ENCODE measurements around the gene TRANK1. TPM values are rescaled to one million over a fixed set of nuclear protein-coding genes. Genes with fewer than 3 reads are reported as not detected.

TRANK1 gene
- 10 to 100 TPM; 50.3 to 75.6 (median 63.0) TPM for total RNA-seq
- polyA plus RNA-seq, result 10 to 100 TPM in 1 of 3 donors, 1 to 10 TPM in 2; 5.3 to 10.1 (median 6.1) TPM
- long read RNA-seq, donor 1, partial matches to known transcripts, result 5 of 5 reads
- long read RNA-seq, donor 1, other reads (novel, unspliced or antisense), result 0 of 5 reads
- long read RNA-seq, donor 2, result 0 reads

DNA sequence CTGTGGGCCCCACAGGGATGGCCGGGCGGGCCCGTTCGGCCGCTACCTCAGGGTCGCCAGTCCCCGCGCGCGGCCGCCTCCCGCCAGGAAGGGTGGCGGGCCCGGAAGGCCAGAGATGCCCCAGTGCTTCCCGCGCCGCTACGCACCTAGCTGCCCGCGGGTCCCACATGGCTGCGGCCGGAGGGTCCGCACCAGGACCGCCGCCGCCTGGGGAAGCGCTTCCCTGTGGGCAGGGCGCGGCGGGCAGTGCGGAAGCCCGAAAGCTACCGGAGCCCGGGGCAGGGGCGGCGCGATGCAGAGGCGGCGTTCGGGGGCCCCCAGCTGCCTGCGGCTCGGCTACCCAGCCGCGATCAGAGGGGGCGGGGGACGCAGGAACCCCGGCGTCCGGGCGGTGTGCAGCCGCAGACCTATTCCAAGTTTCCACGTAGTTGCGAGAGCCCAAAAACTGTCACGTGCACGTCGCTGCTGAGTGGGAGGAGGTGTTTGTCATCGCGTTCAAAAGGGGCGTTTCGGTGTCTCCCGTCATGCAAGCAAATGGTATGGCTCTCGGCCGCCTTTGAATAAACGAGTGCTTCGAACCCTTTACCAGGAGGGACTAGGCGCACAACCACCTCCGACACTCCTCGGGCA lies at the start of gene TRANK1:
TSS of gene TRANK1 (minus strand) at position 414 of the 630 bp plus-strand sequence. CDS start at position 169, 245 bp downstream.
- peaks cover 0 to 33% (median 17%) of the 10 kb centered on the region in 6 donors for H3K4me1 ChIP-seq
- DNase-seq, result peak; percentile 93
- TF ChIP-seq POLR2AphosphoS5 (IDR thresholded peaks at IDR 0.05) (peak; percentile 74 to 83 (median 82)), POLR2A (IDR thresholded peaks at IDR 0.05) (peak in 1 of 3 donors; percentile 42)
- TF ChIP-seq, protein P1, sequence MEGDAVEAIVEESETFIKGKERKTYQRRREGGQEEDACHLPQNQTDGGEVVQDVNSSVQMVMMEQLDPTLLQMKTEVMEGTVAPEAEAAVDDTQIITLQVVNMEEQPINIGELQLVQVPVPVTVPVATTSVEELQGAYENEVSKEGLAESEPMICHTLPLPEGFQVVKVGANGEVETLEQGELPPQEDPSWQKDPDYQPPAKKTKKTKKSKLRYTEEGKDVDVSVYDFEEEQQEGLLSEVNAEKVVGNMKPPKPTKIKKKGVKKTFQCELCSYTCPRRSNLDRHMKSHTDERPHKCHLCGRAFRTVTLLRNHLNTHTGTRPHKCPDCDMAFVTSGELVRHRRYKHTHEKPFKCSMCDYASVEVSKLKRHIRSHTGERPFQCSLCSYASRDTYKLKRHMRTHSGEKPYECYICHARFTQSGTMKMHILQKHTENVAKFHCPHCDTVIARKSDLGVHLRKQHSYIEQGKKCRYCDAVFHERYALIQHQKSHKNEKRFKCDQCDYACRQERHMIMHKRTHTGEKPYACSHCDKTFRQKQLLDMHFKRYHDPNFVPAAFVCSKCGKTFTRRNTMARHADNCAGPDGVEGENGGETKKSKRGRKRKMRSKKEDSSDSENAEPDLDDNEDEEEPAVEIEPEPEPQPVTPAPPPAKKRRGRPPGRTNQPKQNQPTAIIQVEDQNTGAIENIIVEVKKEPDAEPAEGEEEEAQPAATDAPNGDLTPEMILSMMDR (IDR thresholded peaks at IDR 0.05 in 8 of 11, conservative IDR thresholded peaks at IDR 0.05 in 3 of 11), result no peak
- no peaks in the 10 kb centered on the region for H3K27me3 ChIP-seq (replicated peaks in 1 of 7)
- peaks cover 8 to 27% (median 21%) of the 10 kb centered on the region in 8 donors for H3K9me3 ChIP-seq
- H3K27ac ChIP-seq, result peak within 1 kb of the TSS; percentile 68 to 88 (median 80)
- H3K4me3 ChIP-seq, result peak within 1 kb of the TSS; percentile 69 to 97 (median 82)
- no peaks in the 10 kb centered on the region for H3K36me3 ChIP-seq
- 1 to 3% (median 1%) methylated on average over 26 to 68 of the region's 68 CpGs for WGBS, 5 donors
- intact Hi-C loops (cut with DNase I; ENCODE audit: low total_unique reads), result no loop called here

DNA sequence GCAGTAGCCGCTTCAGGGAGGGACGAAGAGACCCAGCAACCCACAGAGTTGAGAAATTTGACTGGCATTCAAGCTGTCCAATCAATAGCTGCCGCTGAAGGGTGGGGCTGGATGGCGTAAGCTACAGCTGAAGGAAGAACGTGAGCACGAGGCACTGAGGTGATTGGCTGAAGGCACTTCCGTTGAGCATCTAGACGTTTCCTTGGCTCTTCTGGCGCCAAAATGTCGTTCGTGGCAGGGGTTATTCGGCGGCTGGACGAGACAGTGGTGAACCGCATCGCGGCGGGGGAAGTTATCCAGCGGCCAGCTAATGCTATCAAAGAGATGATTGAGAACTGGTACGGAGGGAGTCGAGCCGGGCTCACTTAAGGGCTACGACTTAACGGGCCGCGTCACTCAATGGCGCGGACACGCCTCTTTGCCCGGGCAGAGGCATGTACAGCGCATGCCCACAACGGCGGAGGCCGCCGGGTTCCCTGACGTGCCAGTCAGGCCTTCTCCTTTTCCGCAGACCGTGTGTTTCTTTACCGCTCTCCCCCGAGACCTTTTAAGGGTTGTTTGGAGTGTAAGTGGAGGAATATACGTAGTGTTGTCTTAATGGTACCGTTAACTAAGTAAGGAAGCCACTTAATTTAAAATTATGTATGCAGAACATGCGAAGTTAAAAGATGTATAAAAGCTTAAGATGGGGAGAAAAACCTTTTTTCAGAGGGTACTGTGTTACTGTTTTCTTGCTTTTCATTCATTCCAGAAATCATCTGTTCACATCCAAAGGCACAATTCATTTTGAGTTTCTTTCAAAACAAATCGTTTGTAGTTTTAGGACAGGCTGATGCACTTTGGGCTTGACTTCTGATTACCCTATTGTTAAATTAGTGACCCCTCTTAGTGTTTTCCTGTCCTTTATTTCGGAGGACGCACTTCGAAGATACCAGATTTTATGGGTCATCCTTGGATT lies 48.8 kb upstream of the TRANK1 start, which contains the start of gene MLH1:
TSS of gene MLH1 (plus strand) at position 193 of the 958 bp plus-strand sequence. CDS start at position 223, 30 bp downstream.
- Histone ChIP-seq H3K9me3 (no peaks in the 10 kb centered on the region), H3K36me3 (peaks cover 4 to 39% (median 26%) of the 10 kb centered on the region in 6 donors), H3K4me3 (peak within 1 kb of the TSS; percentile 50 to 78 (median 60)), H3K4me1 (peaks cover 42 to 57% (median 51%) of the 10 kb centered on the region in 6 donors), H3K27ac (peak within 1 kb of the TSS; percentile 94 to 100 (median 99)), H3K27me3 (replicated peaks in 1 of 7) (no peaks in the 10 kb centered on the region)
- TF ChIP-seq POLR2A (IDR thresholded peaks at IDR 0.05) (peak in 1 of 3 donors; percentile 78), POLR2AphosphoS5 (IDR thresholded peaks at IDR 0.05) (peak; percentile 92 to 94 (median 92))
- TF ChIP-seq, protein P1 (IDR thresholded peaks at IDR 0.05 in 8 of 11, conservative IDR thresholded peaks at IDR 0.05 in 3 of 11), result peak in 1 of 11 experiments; percentile 6
- WGBS, 5 donors, result 1 to 2% (median 2%) methylated on average over 33 to 47 of the region's 47 CpGs
- intact Hi-C loops (cut with DNase I; ENCODE audit: low total_unique reads), result no loop called here
- DNase-seq, result peak; percentile 98

DNA sequence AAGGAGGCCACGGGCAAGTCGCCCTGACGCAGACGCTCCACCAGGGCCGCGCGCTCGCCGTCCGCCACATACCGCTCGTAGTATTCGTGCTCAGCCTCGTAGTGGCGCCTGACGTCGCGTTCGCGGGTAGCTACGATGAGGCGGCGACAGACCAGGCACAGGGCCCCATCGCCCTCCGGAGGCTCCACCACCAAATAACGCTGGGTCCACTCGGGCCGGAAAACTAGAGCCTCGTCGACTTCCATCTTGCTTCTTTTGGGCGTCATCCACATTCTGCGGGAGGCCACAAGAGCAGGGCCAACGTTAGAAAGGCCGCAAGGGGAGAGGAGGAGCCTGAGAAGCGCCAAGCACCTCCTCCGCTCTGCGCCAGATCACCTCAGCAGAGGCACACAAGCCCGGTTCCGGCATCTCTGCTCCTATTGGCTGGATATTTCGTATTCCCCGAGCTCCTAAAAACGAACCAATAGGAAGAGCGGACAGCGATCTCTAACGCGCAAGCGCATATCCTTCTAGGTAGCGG lies 48.0 kb upstream of the TRANK1 start, which contains the start of gene EPM2AIP1:
TSS of gene EPM2AIP1 (minus strand) at position 326 of the 520 bp plus-strand sequence. CDS start at position 272, 54 bp downstream.
- Histone ChIP-seq H3K4me1 (peaks cover 49 to 64% (median 58%) of the 10 kb centered on the region in 6 donors), H3K27ac (peak within 1 kb of the TSS; percentile 94 to 100 (median 99)), H3K27me3 (replicated peaks in 1 of 7) (no peaks in the 10 kb centered on the region), H3K4me3 (peak within 1 kb of the TSS; percentile 50 to 78 (median 60)), H3K9me3 (no peaks in the 10 kb centered on the region), H3K36me3 (peaks cover 4 to 35% (median 21%) of the 10 kb centered on the region in 6 donors)
- peak; percentile 80 to 98 (median 89) for TF ChIP-seq POLR2A (IDR thresholded peaks at IDR 0.05)
- TF ChIP-seq, protein P1 (IDR thresholded peaks at IDR 0.05 in 8 of 11, conservative IDR thresholded peaks at IDR 0.05 in 3 of 11), result peak in 10 of 11 experiments; percentile 17 to 61 (median 40)
- TF ChIP-seq POLR2AphosphoS5 (IDR thresholded peaks at IDR 0.05), result peak; percentile 95 to 99 (median 98)
- 0 to 1% (median 1%) methylated on average over 18 to 48 of the region's 48 CpGs for WGBS, 5 donors
- intact Hi-C loops (cut with DNase I; ENCODE audit: low total_unique reads), result no loop called here
- peak; percentile 96 for DNase-seq
